SK-N-SH (cell line): ENCODE measurements around the gene LSM5. TPM values are rescaled to one million over a fixed set of nuclear protein-coding genes. Genes with fewer than 3 reads are reported as not detected.

Experiments used
- CTCF ChIA-PET: fragments of 300-600, 350-600 bp; formaldehyde crosslinking; extraction: SDS; loops from one replicate; lab custom pipeline; 2021; lab: Yijun Ruan, JAX
- POLR2A ChIA-PET: fragments of 350-600 bp; sonication (Branson Sonifier 250); formaldehyde crosslinking; extraction: SDS; loops from one replicate; lab custom pipeline; 2020; ENCODE audit warnings: antibody characterized with exemption, inconsistent platforms; lab: Yijun Ruan, JAX
- DNase-seq: peaks from one replicate; pipeline ENCODE4 v3.0.0; 2012
- H2AFZ ChIP-seq: fragments of 200-600 bp; sonication (generic); 2 replicates; pipeline ENCODE4 v1.8.1; 2016; ENCODE audit warnings: antibody characterized with exemption, mild to moderate bottlenecking, low read depth
- H3F3A ChIP-seq: fragments of 200-600 bp; sonication (generic); replicated peaks from 2 replicates; pipeline ENCODE3; 2016; ENCODE audit warnings: antibody characterized with exemption, mild to moderate bottlenecking; ENCODE audit not compliant: insufficient read depth
- H3K27ac ChIP-seq, 2 experiments: fragments of 200-500 bp in 1 of 2; fragments of 200-600 bp in 1 of 2; sonication (Bioruptor generic) in 1 of 2; sonication (generic), shearing (Covaris generic) in 1 of 2; 2 replicates each; pipeline versions ENCODE4 v1.5.1 to v1.6.1; 2014 to 2016; ENCODE audit warnings: low read depth in 2 of 2, inconsistent platforms in 1 of 2, low read length in 1 of 2, mild to moderate bottlenecking in 1 of 2, mixed read lengths in 1 of 2
- H3K27me3 ChIP-seq: fragments of 200-600 bp; sonication (generic), shearing (Covaris generic); 2 replicates; pipeline ENCODE4 v1.6.1; 2016; ENCODE audit warnings: mixed run types; ENCODE audit not compliant: insufficient read depth
- H3K36me3 ChIP-seq, 2 experiments: fragments of 200-500 bp in 1 of 2; fragments of 200-600 bp in 1 of 2; sonication (Bioruptor generic) in 1 of 2; sonication (generic) in 1 of 2; replicated peaks in 1 of 2; 2 replicates each; pipeline versions ENCODE3 to v1.5.1; 2014 to 2016; ENCODE audit warnings: low read length in 1 of 2, mild to moderate bottlenecking in 1 of 2; ENCODE audit not compliant: insufficient read depth in 2 of 2, control insufficient read depth in 1 of 2
- H3K4me1 ChIP-seq, 2 experiments: fragments of 200-500 bp in 1 of 2; fragments of 200-600 bp in 1 of 2; sonication (Bioruptor generic) in 1 of 2; sonication (generic), shearing (Covaris generic) in 1 of 2; 2 replicates each; pipeline versions ENCODE4 v1.5.1 to v1.6.1; 2014 to 2016; ENCODE audit warnings: low read depth in 1 of 2, low read length in 1 of 2, mixed run types in 1 of 2; ENCODE audit not compliant: insufficient read depth in 2 of 2, control insufficient read depth in 1 of 2
- H3K4me2 ChIP-seq: fragments of 200-600 bp; sonication (generic), shearing (Covaris generic); 2 replicates; pipeline ENCODE4 v1.6.1; 2017; ENCODE audit warnings: mixed run types
- H3K4me3 ChIP-seq, 2 experiments: fragments of 200-500 bp in 1 of 2; fragments of 200-600 bp in 1 of 2; sonication (Bioruptor generic) in 1 of 2; sonication (generic), shearing (Covaris generic) in 1 of 2; 2 replicates each; pipeline versions ENCODE4 v1.5.1 to v1.8.1; 2014 to 2016; ENCODE audit warnings: low read depth in 2 of 2, inconsistent platforms in 1 of 2, low read length in 1 of 2, mild to moderate bottlenecking in 1 of 2, mixed read lengths in 1 of 2, moderate library complexity in 1 of 2
- H3K79me2 ChIP-seq: fragments of 200-600 bp; sonication (generic); 2 replicates; pipeline ENCODE4 v1.8.1; 2017; ENCODE audit warnings: mild to moderate bottlenecking; ENCODE audit not compliant: insufficient read depth
- H3K9ac ChIP-seq: fragments of 200-600 bp; sonication (generic); 2 replicates; pipeline ENCODE4 v1.6.1; 2017; ENCODE audit warnings: mixed run types
- H3K9me2 ChIP-seq: fragments of 200-600 bp; sonication (generic); 2 replicates; pipeline ENCODE4 v1.6.1; 2017; ENCODE audit warnings: mixed run types
- H3K9me3 ChIP-seq: fragments of 200-600 bp; sonication (generic); 2 replicates; pipeline ENCODE4 v1.6.1; 2017; ENCODE audit warnings: mixed run types, mild to moderate bottlenecking, moderate library complexity
- H4K20me1 ChIP-seq: fragments of 200-600 bp; sonication (generic); 2 replicates; pipeline ENCODE4 v1.6.1; 2017; ENCODE audit warnings: mild to moderate bottlenecking, mixed run types; ENCODE audit not compliant: insufficient read depth
- CHD2 ChIP-seq: fragments of 150-350 bp; IDR thresholded peaks from 2 replicates; pipeline ENCODE4 v1.6.1; 2018; ENCODE audit warnings: low read length; ENCODE audit not compliant: partially characterized antibody
- GATA2 ChIP-seq: sonication (generic); formaldehyde crosslinking; IDR thresholded peaks from 2 replicates; pipeline ENCODE4 v1.5.0; 2020; ENCODE audit warnings: mild to moderate bottlenecking, missing genetic modification reagents
- MXI1 ChIP-seq: IDR thresholded peaks from 2 replicates; pipeline ENCODE4 v1.6.1; 2012; ENCODE audit warnings: mild to moderate bottlenecking, low read depth, low read length, improper control_type of control experiment
- NFIC ChIP-seq: IDR thresholded peaks from 2 replicates; pipeline ENCODE4 v1.4.0; 2012; ENCODE audit warnings: borderline replicate concordance
- RAD21 ChIP-seq: IDR thresholded peaks from 2 replicates; pipeline ENCODE4 v1.6.1; 2012; ENCODE audit warnings: mild to moderate bottlenecking, low read length
- RFX5 ChIP-seq: IDR thresholded peaks from 2 replicates; pipeline ENCODE4 v1.6.1; 2012; ENCODE audit warnings: mild to moderate bottlenecking, improper control_type of control experiment, low read length
- RXRA ChIP-seq: IDR thresholded peaks from 2 replicates; pipeline ENCODE4 v1.4.0; 2012; ENCODE audit warnings: low read depth, mild to moderate bottlenecking, borderline replicate concordance
- SMC3 ChIP-seq: IDR thresholded peaks from 2 replicates; pipeline ENCODE4 v1.6.1; 2012; ENCODE audit warnings: low read depth, low read length, improper control_type of control experiment
- YY1 ChIP-seq: IDR thresholded peaks from 2 replicates; pipeline ENCODE4 v1.4.0; 2012; ENCODE audit warnings: low read depth, mild to moderate bottlenecking
- WGBS: methylation state at CpG from one replicate; pipeline ENCODE4 v1.1.6; 2017; ENCODE audit warnings: low lambda C conversion rate; 5-methylcytosine and 5-hydroxymethylcytosine counted together
- polyA plus RNA-seq, 3 experiments: library from polyadenylated mRNA; depleted of rRNA; stranded (reverse); fragments of >200 nt; gene quantifications; 2 replicates each; pipeline ENCODE4 v1.2.3, GENCODE V29; 2012
- TF ChIP-seq, protein P1 (sequence below): IDR thresholded peaks from 2 replicates; pipeline ENCODE4 v1.6.1; 2012; ENCODE audit warnings: mild to moderate bottlenecking, low read depth, low read length, moderate library complexity
- TF ChIP-seq, protein P2 (sequence below): IDR thresholded peaks from 2 replicates; pipeline ENCODE4; 2012
- TF ChIP-seq, protein P3 (sequence below): fragments of 150-350 bp; IDR thresholded peaks from 2 replicates; pipeline ENCODE4 v1.6.1; 2016; ENCODE audit warnings: mild to moderate bottlenecking, low read depth, low read length
- TF ChIP-seq, protein P4 (sequence below): fragments of 200-600 bp; sonication (generic); IDR thresholded peaks from 2 replicates; pipeline ENCODE4 v1.6.1; 2017; ENCODE audit warnings: antibody characterized with exemption, mild to moderate bottlenecking, moderate library complexity

Gene LSM5
- polyA plus RNA-seq, 1 of the 3 experiments (the other 2 are of a cell fraction), result 21.2 TPM

DNA sequence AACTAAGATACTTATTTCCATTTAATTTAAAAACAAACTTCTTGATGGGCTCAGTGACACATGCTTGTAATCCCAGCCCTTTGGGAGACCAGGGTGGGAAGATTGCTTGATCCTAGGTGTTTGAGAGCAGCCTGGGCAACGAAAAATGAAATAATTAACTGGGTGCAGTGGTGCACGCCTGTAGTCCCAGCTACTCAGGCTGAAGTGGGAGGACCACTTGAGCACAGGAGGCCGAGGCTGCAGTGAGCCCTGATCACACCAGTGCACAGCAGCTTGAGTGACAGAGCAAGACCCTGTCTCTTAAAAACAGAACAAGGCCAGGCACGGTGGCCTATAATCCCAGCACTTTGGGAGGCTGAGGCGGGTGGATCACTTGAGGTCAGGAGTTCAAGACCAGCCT lies 42.5 kb upstream of the LSM5 start:
- Histone ChIP-seq H4K20me1 (peaks cover 44% of the 10 kb centered on the region), H3K4me2 (no peak overlapping the region), H3F3A (peaks cover 24% of the 10 kb centered on the region), H3K79me2 (peaks cover 76% of the 10 kb centered on the region), H3K9me2 (no peaks in the 10 kb centered on the region), H2AFZ (no peak overlapping the region), H3K36me3 (peaks cover 7 to 10% of the 10 kb centered on the region in 2 experiments), H3K27ac (no peak overlapping the region), H3K9ac (no peak overlapping the region), H3K9me3 (no peaks in the 10 kb centered on the region), H3K4me3 (no peak overlapping the region), H3K27me3 (no peaks in the 10 kb centered on the region), H3K4me1 (peaks cover 0 to 7% of the 10 kb centered on the region in 2 experiments; a peak in 3 of 4 replicates)
- CTCF ChIA-PET, result interaction anchor here (0.6 kb wide), 1 partner anchor 135 kb away, joined by 3 read pairs; no protein-coding TSS in a partner anchor
- POLR2A ChIA-PET, result interaction anchor here (0.6 kb wide), 1 partner anchor 41 kb away, joined by 3 read pairs; no protein-coding TSS in a partner anchor
- TF ChIP-seq RXRA (no peak), CHD2 (no peak)
- WGBS, result 92% methylated on average over 5 of the region's 5 CpGs
- no peak for DNase-seq

DNA sequence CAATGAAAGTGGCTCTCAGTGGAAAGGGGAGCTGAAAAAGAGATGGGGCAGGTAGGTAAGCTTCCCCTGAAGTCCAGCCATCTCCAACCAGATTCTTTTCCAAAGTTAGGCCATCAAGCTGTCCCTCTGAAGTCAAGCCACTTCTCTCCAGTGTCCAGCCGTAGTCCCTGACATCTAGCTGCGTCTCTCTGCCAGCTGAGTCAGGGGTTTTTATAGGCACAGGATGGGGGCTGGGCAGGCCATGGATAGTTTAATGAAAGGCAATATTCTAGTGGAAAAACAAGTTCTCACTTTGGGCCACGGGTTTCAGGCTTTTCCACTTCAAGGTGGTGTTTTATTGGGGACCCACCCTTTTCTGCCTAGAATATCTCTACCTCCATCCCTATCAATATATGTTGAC lies 41.9 kb upstream of the LSM5 start:
- CTCF ChIA-PET, result interaction anchor here (0.6 kb wide), 1 partner anchor 136 kb away, joined by 3 read pairs; no protein-coding TSS in a partner anchor
- Histone ChIP-seq H3K9me2 (no peaks in the 10 kb centered on the region), H4K20me1 (peaks cover 46% of the 10 kb centered on the region), H3K27ac (no peak overlapping the region), H3K36me3 (peaks cover 7 to 10% of the 10 kb centered on the region in 2 experiments), H3K9me3 (no peaks in the 10 kb centered on the region), H3K4me1 (peaks cover 0 to 7% of the 10 kb centered on the region in 2 experiments; a peak in 3 of 4 replicates), H3F3A (peaks cover 24% of the 10 kb centered on the region), H3K27me3 (no peaks in the 10 kb centered on the region), H2AFZ (no peak overlapping the region), H3K79me2 (peaks cover 77% of the 10 kb centered on the region), H3K4me2 (no peak overlapping the region), H3K9ac (no peak overlapping the region), H3K4me3 (no peak overlapping the region)
- DNase-seq, result no peak
- 100% methylated on average over 3 of the region's 3 CpGs for WGBS
- POLR2A ChIA-PET, result no interaction called here
- no peak for TF ChIP-seq RXRA
- TF ChIP-seq GATA2, result no peak

DNA sequence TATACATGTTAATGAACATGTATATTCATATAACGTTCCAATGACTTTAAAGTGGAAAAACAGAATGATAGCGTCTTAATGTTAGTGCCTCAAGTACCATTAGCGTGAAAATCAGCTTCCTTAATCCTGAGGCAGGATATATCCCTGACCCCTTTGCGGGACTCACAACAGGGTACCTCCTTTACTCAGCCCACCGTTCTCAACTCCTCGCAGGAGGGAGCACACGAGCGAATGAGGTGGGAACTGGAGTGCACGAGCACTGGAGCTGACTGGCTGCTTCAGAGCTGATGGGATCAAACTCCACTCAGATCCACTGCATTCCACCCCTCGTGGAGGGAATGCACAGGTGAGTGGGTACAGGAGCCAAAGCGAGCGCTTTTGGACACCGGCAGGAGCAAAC lies 41.2 kb upstream of the LSM5 start:
- Histone ChIP-seq H3K27me3 (no peaks in the 10 kb centered on the region), H3K79me2 (peaks cover 78% of the 10 kb centered on the region), H3K4me3 (no peak overlapping the region), H3K36me3 (peaks cover 7 to 10% of the 10 kb centered on the region in 2 experiments), H3K4me1 (0 out of 4 replicates have a peak, but pooled peaks cover 0 to under 1% of the 10 kb centered on the region in 2 experiments), H3K9ac (no peak overlapping the region), H3K9me3 (no peaks in the 10 kb centered on the region), H3K27ac (no peak overlapping the region), H2AFZ (no peak overlapping the region), H3K9me2 (no peaks in the 10 kb centered on the region), H3K4me2 (no peak overlapping the region), H4K20me1 (peaks cover 42% of the 10 kb centered on the region), H3F3A (peaks cover 17% of the 10 kb centered on the region)
- ChIA-PET CTCF (no interaction called here), POLR2A (interaction anchor here (0.7 kb wide), 1 partner anchor 36 kb away, joined by 3 read pairs; the partner anchor contains the start of gene AVL9)
- 93% methylated on average over 13 of the region's 13 CpGs for WGBS
- no peak for DNase-seq
- TF ChIP-seq, protein P1, sequence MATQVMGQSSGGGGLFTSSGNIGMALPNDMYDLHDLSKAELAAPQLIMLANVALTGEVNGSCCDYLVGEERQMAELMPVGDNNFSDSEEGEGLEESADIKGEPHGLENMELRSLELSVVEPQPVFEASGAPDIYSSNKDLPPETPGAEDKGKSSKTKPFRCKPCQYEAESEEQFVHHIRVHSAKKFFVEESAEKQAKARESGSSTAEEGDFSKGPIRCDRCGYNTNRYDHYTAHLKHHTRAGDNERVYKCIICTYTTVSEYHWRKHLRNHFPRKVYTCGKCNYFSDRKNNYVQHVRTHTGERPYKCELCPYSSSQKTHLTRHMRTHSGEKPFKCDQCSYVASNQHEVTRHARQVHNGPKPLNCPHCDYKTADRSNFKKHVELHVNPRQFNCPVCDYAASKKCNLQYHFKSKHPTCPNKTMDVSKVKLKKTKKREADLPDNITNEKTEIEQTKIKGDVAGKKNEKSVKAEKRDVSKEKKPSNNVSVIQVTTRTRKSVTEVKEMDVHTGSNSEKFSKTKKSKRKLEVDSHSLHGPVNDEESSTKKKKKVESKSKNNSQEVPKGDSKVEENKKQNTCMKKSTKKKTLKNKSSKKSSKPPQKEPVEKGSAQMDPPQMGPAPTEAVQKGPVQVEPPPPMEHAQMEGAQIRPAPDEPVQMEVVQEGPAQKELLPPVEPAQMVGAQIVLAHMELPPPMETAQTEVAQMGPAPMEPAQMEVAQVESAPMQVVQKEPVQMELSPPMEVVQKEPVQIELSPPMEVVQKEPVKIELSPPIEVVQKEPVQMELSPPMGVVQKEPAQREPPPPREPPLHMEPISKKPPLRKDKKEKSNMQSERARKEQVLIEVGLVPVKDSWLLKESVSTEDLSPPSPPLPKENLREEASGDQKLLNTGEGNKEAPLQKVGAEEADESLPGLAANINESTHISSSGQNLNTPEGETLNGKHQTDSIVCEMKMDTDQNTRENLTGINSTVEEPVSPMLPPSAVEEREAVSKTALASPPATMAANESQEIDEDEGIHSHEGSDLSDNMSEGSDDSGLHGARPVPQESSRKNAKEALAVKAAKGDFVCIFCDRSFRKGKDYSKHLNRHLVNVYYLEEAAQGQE, result no peak
- TF ChIP-seq RAD21 (no peak), SMC3 (no peak), MXI1 (no peak), RXRA (no peak), NFIC (no peak), RFX5 (no peak), YY1 (no peak)
- TF ChIP-seq, protein P2, sequence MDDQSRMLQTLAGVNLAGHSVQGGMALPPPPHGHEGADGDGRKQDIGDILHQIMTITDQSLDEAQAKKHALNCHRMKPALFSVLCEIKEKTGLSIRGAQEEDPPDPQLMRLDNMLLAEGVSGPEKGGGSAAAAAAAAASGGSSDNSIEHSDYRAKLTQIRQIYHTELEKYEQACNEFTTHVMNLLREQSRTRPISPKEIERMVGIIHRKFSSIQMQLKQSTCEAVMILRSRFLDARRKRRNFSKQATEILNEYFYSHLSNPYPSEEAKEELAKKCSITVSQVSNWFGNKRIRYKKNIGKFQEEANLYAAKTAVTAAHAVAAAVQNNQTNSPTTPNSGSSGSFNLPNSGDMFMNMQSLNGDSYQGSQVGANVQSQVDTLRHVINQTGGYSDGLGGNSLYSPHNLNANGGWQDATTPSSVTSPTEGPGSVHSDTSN, result no peak
- TF ChIP-seq, protein P3, sequence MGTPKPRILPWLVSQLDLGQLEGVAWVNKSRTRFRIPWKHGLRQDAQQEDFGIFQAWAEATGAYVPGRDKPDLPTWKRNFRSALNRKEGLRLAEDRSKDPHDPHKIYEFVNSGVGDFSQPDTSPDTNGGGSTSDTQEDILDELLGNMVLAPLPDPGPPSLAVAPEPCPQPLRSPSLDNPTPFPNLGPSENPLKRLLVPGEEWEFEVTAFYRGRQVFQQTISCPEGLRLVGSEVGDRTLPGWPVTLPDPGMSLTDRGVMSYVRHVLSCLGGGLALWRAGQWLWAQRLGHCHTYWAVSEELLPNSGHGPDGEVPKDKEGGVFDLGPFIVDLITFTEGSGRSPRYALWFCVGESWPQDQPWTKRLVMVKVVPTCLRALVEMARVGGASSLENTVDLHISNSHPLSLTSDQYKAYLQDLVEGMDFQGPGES, result no peak
- TF ChIP-seq, protein P4, sequence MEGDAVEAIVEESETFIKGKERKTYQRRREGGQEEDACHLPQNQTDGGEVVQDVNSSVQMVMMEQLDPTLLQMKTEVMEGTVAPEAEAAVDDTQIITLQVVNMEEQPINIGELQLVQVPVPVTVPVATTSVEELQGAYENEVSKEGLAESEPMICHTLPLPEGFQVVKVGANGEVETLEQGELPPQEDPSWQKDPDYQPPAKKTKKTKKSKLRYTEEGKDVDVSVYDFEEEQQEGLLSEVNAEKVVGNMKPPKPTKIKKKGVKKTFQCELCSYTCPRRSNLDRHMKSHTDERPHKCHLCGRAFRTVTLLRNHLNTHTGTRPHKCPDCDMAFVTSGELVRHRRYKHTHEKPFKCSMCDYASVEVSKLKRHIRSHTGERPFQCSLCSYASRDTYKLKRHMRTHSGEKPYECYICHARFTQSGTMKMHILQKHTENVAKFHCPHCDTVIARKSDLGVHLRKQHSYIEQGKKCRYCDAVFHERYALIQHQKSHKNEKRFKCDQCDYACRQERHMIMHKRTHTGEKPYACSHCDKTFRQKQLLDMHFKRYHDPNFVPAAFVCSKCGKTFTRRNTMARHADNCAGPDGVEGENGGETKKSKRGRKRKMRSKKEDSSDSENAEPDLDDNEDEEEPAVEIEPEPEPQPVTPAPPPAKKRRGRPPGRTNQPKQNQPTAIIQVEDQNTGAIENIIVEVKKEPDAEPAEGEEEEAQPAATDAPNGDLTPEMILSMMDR, result no peak
